ENCODE results near the gene STPG1.

DNA sequence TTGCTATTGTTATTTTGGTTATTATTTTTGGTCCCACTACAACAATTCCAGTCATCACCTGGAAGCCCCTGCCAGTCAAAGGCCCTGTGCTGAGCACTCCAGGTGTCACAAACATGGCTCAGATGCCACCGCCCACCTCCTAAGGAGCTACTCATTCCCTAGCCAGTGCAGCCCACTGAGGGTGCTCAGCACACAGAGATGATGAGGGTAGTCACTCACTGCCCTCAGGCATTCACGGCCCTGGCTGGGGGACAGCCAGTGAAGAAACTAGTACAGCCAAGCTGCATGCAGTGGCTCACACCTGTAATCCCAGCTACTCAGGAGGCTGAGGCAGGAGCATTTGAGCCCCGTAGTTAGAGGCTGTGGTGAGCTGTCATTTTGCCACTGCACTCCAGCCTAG is 44.3 kb upstream of the STPG1 start:
- TF ChIP-seq, protein P1, sequence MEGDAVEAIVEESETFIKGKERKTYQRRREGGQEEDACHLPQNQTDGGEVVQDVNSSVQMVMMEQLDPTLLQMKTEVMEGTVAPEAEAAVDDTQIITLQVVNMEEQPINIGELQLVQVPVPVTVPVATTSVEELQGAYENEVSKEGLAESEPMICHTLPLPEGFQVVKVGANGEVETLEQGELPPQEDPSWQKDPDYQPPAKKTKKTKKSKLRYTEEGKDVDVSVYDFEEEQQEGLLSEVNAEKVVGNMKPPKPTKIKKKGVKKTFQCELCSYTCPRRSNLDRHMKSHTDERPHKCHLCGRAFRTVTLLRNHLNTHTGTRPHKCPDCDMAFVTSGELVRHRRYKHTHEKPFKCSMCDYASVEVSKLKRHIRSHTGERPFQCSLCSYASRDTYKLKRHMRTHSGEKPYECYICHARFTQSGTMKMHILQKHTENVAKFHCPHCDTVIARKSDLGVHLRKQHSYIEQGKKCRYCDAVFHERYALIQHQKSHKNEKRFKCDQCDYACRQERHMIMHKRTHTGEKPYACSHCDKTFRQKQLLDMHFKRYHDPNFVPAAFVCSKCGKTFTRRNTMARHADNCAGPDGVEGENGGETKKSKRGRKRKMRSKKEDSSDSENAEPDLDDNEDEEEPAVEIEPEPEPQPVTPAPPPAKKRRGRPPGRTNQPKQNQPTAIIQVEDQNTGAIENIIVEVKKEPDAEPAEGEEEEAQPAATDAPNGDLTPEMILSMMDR (IDR thresholded peaks at IDR 0.05; ENCODE audit: poor library complexity, severe bottlenecking) = no peak
- no peak for TF ChIP-seq EP300 (conservative IDR thresholded peaks at IDR 0.05; ENCODE audit: poor library complexity, severe bottlenecking)
- TF ChIP-seq, protein P2, sequence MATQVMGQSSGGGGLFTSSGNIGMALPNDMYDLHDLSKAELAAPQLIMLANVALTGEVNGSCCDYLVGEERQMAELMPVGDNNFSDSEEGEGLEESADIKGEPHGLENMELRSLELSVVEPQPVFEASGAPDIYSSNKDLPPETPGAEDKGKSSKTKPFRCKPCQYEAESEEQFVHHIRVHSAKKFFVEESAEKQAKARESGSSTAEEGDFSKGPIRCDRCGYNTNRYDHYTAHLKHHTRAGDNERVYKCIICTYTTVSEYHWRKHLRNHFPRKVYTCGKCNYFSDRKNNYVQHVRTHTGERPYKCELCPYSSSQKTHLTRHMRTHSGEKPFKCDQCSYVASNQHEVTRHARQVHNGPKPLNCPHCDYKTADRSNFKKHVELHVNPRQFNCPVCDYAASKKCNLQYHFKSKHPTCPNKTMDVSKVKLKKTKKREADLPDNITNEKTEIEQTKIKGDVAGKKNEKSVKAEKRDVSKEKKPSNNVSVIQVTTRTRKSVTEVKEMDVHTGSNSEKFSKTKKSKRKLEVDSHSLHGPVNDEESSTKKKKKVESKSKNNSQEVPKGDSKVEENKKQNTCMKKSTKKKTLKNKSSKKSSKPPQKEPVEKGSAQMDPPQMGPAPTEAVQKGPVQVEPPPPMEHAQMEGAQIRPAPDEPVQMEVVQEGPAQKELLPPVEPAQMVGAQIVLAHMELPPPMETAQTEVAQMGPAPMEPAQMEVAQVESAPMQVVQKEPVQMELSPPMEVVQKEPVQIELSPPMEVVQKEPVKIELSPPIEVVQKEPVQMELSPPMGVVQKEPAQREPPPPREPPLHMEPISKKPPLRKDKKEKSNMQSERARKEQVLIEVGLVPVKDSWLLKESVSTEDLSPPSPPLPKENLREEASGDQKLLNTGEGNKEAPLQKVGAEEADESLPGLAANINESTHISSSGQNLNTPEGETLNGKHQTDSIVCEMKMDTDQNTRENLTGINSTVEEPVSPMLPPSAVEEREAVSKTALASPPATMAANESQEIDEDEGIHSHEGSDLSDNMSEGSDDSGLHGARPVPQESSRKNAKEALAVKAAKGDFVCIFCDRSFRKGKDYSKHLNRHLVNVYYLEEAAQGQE (IDR thresholded peaks at IDR 0.05; ENCODE audit: borderline replicate concordance) = no peak
- no peak for TF ChIP-seq SMC3 (conservative IDR thresholded peaks at IDR 0.05; ENCODE audit: poor library complexity)
- TF ChIP-seq EZH2 (IDR thresholded peaks at IDR 0.05; ENCODE audit: borderline replicate concordance, insufficient read depth, low read length, poor library complexity, severe bottlenecking) = no peak

Data from neural cell (in vitro differentiated cells).